Karpas-422 (cell line): ENCODE results near the gene TRPC4. TPM values are rescaled to one million over a fixed set of nuclear protein-coding genes. Genes with fewer than 3 reads are reported as not detected.

Experiments used
- DNase-seq: peaks from one replicate; pipeline ENCODE4 v3.0.0-alpha.2; 2015
- H2AFZ ChIP-seq: fragments of 200-600 bp; sonication (generic); 2 replicates; pipeline ENCODE4 v1.6.1; 2014; ENCODE audit warnings: antibody characterized with exemption, low read length, mixed read lengths
- H3K27ac ChIP-seq: fragments of 200-600 bp; sonication (generic); 2 replicates; pipeline ENCODE4 v1.5.1; 2014; ENCODE audit warnings: mild to moderate bottlenecking, low read length, moderate library complexity
- H3K27me3 ChIP-seq: fragments of 200-600 bp; sonication (generic); 2 replicates; pipeline ENCODE4 v1.6.1; 2014; ENCODE audit warnings: low read length, mixed read lengths
- H3K36me3 ChIP-seq: fragments of 200-600 bp; sonication (generic); 2 replicates; pipeline ENCODE4 v1.6.1; 2014; ENCODE audit warnings: low read length, mixed read lengths; ENCODE audit not compliant: insufficient read depth
- H3K4me1 ChIP-seq: fragments of 200-600 bp; sonication (generic); 2 replicates; pipeline ENCODE4 v1.6.1; 2014; ENCODE audit warnings: mild to moderate bottlenecking, low read length, mixed read lengths
- H3K4me2 ChIP-seq: fragments of 200-600 bp; sonication (generic); 2 replicates; pipeline ENCODE4 v1.6.1; 2014; ENCODE audit warnings: low read length, low read depth, mild to moderate bottlenecking; ENCODE audit not compliant: poor library complexity, severe bottlenecking
- H3K4me3 ChIP-seq: fragments of 200-600 bp; sonication (generic); 2 replicates; pipeline ENCODE4 v1.5.1; 2014; ENCODE audit warnings: mild to moderate bottlenecking, antibody characterized with exemption, low read length, mixed read lengths
- H3K79me2 ChIP-seq: fragments of 200-600 bp; sonication (generic); 2 replicates; pipeline ENCODE4 v1.6.1; 2014; ENCODE audit warnings: mild to moderate bottlenecking, low read length, mixed read lengths
- H3K9ac ChIP-seq: fragments of 200-600 bp; sonication (generic); 2 replicates; pipeline ENCODE4 v1.6.0; 2014; ENCODE audit warnings: low read length
- H3K9me2 ChIP-seq: fragments of 200-600 bp; sonication (generic), shearing (Covaris generic); replicated peaks from 2 replicates; pipeline ENCODE4 v1.6.0; 2014; ENCODE audit warnings: mild to moderate bottlenecking, low read length, moderate library complexity; ENCODE audit not compliant: insufficient read depth
- H3K9me3 ChIP-seq: fragments of 300-700, 200-600 bp; sonication (generic); 2 replicates; pipeline ENCODE4 v1.6.1; 2014; ENCODE audit warnings: low read length, mixed read lengths
- H4K20me1 ChIP-seq: fragments of 200-600 bp; sonication (generic); 2 replicates; pipeline ENCODE4 v1.6.1; 2014; ENCODE audit warnings: mild to moderate bottlenecking, antibody characterized with exemption, low read length, low read depth; ENCODE audit not compliant: insufficient read depth
- total RNA-seq: library from RNA; depleted of rRNA; stranded (reverse); fragments of >200 nt; shearing (Covaris generic); gene quantifications from 2 replicates; pipeline ENCODE4 v1.2.3, GENCODE V29; 2014; ENCODE audit warnings: low replicate concordance

TRPC4 gene
- total RNA-seq, 1 experiment from 2014 or later: not detected

DNA sequence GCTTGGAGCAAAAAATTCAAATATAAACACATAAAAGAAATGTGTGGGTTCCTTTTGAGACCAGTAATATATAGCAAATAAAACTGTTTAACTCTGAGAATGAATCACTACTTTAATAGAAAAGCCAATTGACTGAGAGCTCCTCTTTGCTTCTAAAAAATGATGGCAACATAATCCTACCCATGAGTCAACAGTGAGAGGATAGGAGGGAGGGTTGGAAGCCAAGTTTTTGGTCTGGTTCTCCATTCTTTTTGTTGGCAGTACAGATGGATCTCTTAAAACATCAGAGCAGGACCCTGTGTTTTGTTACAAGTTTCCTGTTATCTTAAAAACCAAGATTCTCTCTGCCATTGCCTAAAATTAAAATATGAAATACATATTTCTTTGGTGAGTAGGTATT lies 221.0 kb downstream of the TRPC4 start:
- Histone ChIP-seq H3K27me3 (no peaks in the 10 kb centered on the region), H3K36me3 (no peaks in the 10 kb centered on the region), H3K4me3 (no peak overlapping the region), H3K9me3 (no peaks in the 10 kb centered on the region), H3K27ac (no peak overlapping the region), H3K9ac (no peak overlapping the region), H3K9me2 (no peaks in the 10 kb centered on the region), H3K4me1 (no peaks in the 10 kb centered on the region), H4K20me1 (no peaks in the 10 kb centered on the region), H3K4me2 (no peak overlapping the region), H3K79me2 (no peaks in the 10 kb centered on the region), H2AFZ (no peak overlapping the region)
- no peak for DNase-seq

- no peaks in the 10 kb centered on the region for H3K79me2 ChIP-seq
- no peak for DNase-seq
- H3K4me3 ChIP-seq: no peak overlapping the region
- H3K4me2 ChIP-seq: no peak overlapping the region
- H3K27me3 ChIP-seq: no peaks in the 10 kb centered on the region
- H3K9me2 ChIP-seq: no peaks in the 10 kb centered on the region
- H3K36me3 ChIP-seq: no peaks in the 10 kb centered on the region
- no peak overlapping the region for H3K9ac ChIP-seq
- no peak overlapping the region for H2AFZ ChIP-seq
- H3K9me3 ChIP-seq: no peaks in the 10 kb centered on the region
- H3K4me1 ChIP-seq: no peaks in the 10 kb centered on the region
- H4K20me1 ChIP-seq: no peaks in the 10 kb centered on the region
- no peak overlapping the region for H3K27ac ChIP-seq
Measured at GRCh38 chr13:37647031-37647650, 222.4 kb downstream of the TRPC4 start.

- Histone ChIP-seq H3K79me2 (no peaks in the 10 kb centered on the region), H3K4me1 (no peaks in the 10 kb centered on the region), H4K20me1 (no peaks in the 10 kb centered on the region), H3K4me2 (no peak overlapping the region), H3K27ac (no peak overlapping the region), H3K36me3 (no peaks in the 10 kb centered on the region), H3K9ac (no peak overlapping the region), H3K9me2 (no peaks in the 10 kb centered on the region), H2AFZ (no peak overlapping the region), H3K9me3 (no peaks in the 10 kb centered on the region), H3K27me3 (no peaks in the 10 kb centered on the region), H3K4me3 (no peak overlapping the region)
- DNase-seq: no peak
Measured at GRCh38 chr13:37646531-37646930, 223.0 kb downstream of the TRPC4 start.

DNA sequence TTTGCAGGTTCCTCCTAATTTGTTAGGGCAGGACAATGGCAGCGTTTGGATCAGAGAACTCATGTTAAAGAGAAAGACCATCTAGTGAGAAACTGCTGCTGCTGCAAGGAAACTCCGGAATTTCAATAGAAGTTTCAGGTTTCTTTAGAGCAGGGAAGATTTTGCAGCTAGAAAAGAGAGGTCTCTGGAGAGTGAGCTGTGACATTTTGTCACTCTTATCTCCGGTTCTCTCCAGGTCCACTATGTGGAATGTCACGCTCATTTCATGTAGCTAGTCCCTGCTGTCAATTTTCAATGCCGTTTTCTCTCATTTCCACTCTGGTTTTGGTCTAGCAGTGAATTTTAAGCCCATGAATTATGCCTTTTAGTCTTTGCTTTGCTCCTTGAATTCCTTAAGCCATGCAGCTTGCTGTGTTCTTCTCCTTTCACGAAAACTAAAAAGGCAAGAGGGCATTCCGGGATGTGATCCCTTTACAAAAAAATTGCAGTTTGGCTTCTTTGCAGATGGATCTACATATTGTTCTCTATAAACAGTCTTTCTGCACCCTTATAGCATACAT lies 224.3 kb downstream of the TRPC4 start:
- H3K4me3 ChIP-seq: no peak overlapping the region
- no peaks in the 10 kb centered on the region for H3K4me1 ChIP-seq
- H3K9me3 ChIP-seq: no peaks in the 10 kb centered on the region
- no peaks in the 10 kb centered on the region for H3K36me3 ChIP-seq
- no peaks in the 10 kb centered on the region for H3K27me3 ChIP-seq
- H3K4me2 ChIP-seq: no peak overlapping the region
- H2AFZ ChIP-seq: no peak overlapping the region
- H3K9me2 ChIP-seq: no peaks in the 10 kb centered on the region
- no peak overlapping the region for H3K9ac ChIP-seq
- no peak for DNase-seq
- H3K27ac ChIP-seq: no peak overlapping the region
- H4K20me1 ChIP-seq: no peaks in the 10 kb centered on the region
- H3K79me2 ChIP-seq: no peaks in the 10 kb centered on the region

DNA sequence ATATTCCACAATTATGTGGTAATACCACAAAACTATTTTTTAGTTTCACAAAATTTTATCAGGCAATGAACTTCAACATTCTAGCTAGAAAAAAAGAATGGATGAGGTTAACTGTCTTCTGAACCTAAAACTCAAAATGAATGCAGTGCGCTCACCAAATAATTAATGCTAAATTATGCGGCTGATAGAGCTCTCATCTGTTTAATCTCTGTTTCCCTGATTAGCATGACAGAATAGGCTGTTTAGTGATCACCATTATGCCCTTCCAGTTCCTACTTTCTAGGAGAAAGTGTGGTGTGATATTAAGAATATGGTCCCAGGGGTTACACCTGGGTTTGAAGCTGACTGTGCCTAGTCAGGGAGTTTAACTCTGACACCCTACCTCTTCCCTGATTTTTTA lies 228.2 kb downstream of the TRPC4 start:
- DNase-seq: no peak
- H2AFZ ChIP-seq: no peak overlapping the region
- no peaks in the 10 kb centered on the region for H3K9me3 ChIP-seq
- H3K4me3 ChIP-seq: no peak overlapping the region
- H3K9me2 ChIP-seq: no peaks in the 10 kb centered on the region
- no peak overlapping the region for H3K4me2 ChIP-seq
- no peak overlapping the region for H3K27ac ChIP-seq
- H3K36me3 ChIP-seq: no peaks in the 10 kb centered on the region
- no peaks in the 10 kb centered on the region for H3K79me2 ChIP-seq
- no peaks in the 10 kb centered on the region for H3K27me3 ChIP-seq
- H3K4me1 ChIP-seq: no peaks in the 10 kb centered on the region
- H3K9ac ChIP-seq: no peak overlapping the region
- H4K20me1 ChIP-seq: no peaks in the 10 kb centered on the region

DNA sequence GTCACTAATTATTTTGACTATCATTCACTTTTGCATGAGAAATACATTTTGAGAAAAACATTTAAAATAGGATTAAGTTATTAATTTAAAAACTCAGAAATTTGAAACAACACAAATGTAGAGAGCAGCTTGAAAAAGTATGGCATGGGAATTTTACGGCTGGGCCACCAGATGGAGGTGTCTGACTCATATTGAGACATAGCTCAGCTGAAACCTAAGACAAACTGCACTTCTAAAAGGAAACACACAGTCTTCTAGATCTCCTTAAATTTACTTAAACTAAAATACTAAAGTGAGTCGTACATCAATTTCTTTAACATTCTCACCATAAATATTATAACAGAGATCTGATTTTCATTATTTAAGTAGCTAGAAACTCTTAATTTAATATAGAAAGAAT lies 229.1 kb downstream of the TRPC4 start:
- no peak overlapping the region for H3K9ac ChIP-seq
- H2AFZ ChIP-seq: no peak overlapping the region
- H3K4me3 ChIP-seq: no peak overlapping the region
- no peaks in the 10 kb centered on the region for H3K79me2 ChIP-seq
- no peaks in the 10 kb centered on the region for H4K20me1 ChIP-seq
- no peak overlapping the region for H3K27ac ChIP-seq
- H3K4me1 ChIP-seq: no peaks in the 10 kb centered on the region
- no peaks in the 10 kb centered on the region for H3K9me2 ChIP-seq
- no peak overlapping the region for H3K4me2 ChIP-seq
- no peaks in the 10 kb centered on the region for H3K9me3 ChIP-seq
- no peaks in the 10 kb centered on the region for H3K27me3 ChIP-seq
- peak; percentile 55 for DNase-seq
- H3K36me3 ChIP-seq: no peaks in the 10 kb centered on the region

- Histone ChIP-seq H3K9me2 (no peaks in the 10 kb centered on the region), H3K4me2 (no peak overlapping the region), H3K79me2 (no peaks in the 10 kb centered on the region), H3K9me3 (no peaks in the 10 kb centered on the region), H3K27ac (no peak overlapping the region), H4K20me1 (no peaks in the 10 kb centered on the region), H3K9ac (no peak overlapping the region), H2AFZ (no peak overlapping the region), H3K4me3 (no peak overlapping the region), H3K36me3 (no peaks in the 10 kb centered on the region), H3K4me1 (no peaks in the 10 kb centered on the region), H3K27me3 (0 out of 2 replicates have a peak, but pooled peaks cover 2% of the 10 kb centered on the region)
- no peak for DNase-seq
Measured at GRCh38 chr13:37636701-37637100, 232.9 kb downstream of the TRPC4 start.

GRCh38 chr13:37632294-37632693 lies 237.3 kb downstream of the TRPC4 start:
- H3K9ac ChIP-seq: no peak overlapping the region
- no peaks in the 10 kb centered on the region for H3K79me2 ChIP-seq

More at GRCh38 chr13:37632294-37632693, 237.3 kb downstream of the TRPC4 start:
- no peak overlapping the region for H3K4me2 ChIP-seq
- no peaks in the 10 kb centered on the region for H4K20me1 ChIP-seq
- H2AFZ ChIP-seq: no peak overlapping the region
- H3K4me3 ChIP-seq: no peak overlapping the region
- no peaks in the 10 kb centered on the region for H3K36me3 ChIP-seq
- DNase-seq: no peak
- H3K4me1 ChIP-seq: no peaks in the 10 kb centered on the region
- no peaks in the 10 kb centered on the region for H3K9me3 ChIP-seq
- H3K27me3 ChIP-seq: 0 out of 2 replicates have a peak, but pooled peaks cover 2% of the 10 kb centered on the region
- H3K9me2 ChIP-seq: no peaks in the 10 kb centered on the region
- no peak overlapping the region for H3K27ac ChIP-seq
